Measurements from ENCODE around the gene SORD. TPM values are rescaled to one million over a fixed set of nuclear protein-coding genes. Genes with fewer than 3 reads are reported as not detected.
"Not testable (repeated sequence)": the region's sequence is repeated elsewhere in the genome, so short reads cannot be mapped to it uniquely, and the experiment has no call there.

The SORD gene
- total RNA-seq: 10 to 100 TPM; 26.9 to 42.7 (median 32.6) TPM

DNA sequence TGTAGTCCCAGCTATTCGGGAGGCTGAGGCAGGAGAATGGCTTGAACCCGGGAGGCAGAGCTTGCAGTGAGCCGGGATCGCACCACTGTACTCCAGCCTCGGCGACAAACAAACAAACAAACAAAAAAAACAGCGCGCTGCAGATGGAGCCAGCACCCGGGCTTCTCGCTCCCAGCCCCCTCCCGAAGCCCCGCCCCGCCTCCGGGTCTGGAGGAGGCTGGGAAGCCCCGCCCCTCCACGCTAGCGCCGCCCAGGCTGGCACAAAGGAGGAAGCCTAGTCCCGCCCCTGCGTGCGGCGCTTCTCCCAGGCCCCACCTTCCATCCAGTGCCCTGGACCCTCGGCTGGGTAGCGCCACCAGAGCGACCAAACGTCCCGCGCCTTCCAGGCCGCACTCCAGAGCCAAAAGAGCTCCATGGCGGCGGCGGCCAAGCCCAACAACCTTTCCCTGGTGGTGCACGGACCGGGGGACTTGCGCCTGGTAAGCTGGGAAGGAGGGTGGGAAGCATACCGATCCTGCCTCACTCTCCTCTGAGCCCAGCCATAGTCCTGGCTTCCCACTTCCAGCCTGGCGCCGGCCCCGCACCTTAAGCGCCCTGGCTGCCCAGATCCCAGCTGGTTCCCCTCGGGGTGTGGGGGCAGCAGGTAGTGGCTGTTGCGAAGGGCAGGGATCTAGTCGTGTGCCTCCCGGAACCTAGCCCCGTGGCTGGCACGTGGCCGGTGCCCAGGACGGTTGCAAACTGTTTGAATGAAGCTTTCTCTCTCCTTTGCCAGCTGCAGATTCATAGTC lies at the start of gene SORD:
SORD (plus strand) TSS at position 325 of the 788 bp plus-strand sequence; CDS start at position 414, 89 bp downstream.
- Mint-ChIP-seq H3K27me3 (ENCODE audit: low read depth) (peaks cover 22% of the 10 kb centered on the region), H3K36me3 (ENCODE audit: insufficient read depth) (no peaks in the 10 kb centered on the region), H3K4me1 (ENCODE audit: low read depth) (peaks cover 20% of the 10 kb centered on the region), H3K4me3 (peak within 1 kb of the TSS; percentile 85), H3K9me3 (no peaks in the 10 kb centered on the region)
- DNase-seq: peak; percentile 91
- ATAC-seq: peak; percentile 99

DNA sequence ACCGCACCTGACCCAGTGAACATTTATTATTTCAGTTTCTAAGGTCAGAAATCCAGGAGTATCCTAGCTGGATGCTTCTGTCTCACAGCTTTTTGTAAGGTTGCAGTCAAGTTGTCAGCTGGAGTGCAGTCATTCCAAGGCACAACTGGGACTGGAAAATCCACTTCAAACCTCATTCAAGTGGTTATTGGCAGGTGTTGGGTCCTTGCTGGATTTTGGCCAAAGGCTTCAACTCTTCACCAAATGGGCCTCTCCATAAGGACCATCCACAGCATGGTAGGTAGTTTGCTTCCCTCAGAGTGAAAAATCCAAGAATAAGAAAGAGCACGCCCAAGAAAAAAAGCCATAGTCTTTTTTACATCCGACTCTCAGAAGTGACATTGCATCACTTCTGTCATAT lies 46.8 kb upstream of the SORD start:
- not testable (repeated sequence) for DNase-seq; H3K4me3 Mint-ChIP-seq; H3K4me1 Mint-ChIP-seq (ENCODE audit: low read depth); ATAC-seq; H3K27me3 Mint-ChIP-seq (ENCODE audit: low read depth); H3K36me3 Mint-ChIP-seq (ENCODE audit: insufficient read depth); H3K9me3 Mint-ChIP-seq

DNA sequence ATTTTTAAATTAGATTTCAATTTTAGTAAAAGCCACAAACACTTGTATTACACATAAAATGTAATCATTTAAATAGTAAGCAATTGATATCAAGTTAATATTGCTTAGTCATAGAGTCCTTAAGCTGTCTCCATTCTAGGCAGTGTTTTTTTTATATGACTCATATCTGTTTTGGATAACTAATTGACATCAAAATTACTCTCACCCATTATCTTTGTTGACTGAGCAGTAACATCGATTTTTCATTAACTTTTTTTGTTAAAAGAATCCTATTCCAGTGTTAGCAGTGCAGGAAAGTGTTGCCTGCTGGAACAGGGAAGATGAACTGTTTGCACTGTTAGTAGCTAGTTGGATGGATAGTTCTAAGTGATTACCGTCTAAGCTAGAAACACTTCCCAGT lies 45.2 kb upstream of the SORD start:
- not testable (repeated sequence) for H3K9me3 Mint-ChIP-seq; H3K4me1 Mint-ChIP-seq (ENCODE audit: low read depth); DNase-seq; H3K27me3 Mint-ChIP-seq (ENCODE audit: low read depth); ATAC-seq; H3K4me3 Mint-ChIP-seq; H3K36me3 Mint-ChIP-seq (ENCODE audit: insufficient read depth)

DNA sequence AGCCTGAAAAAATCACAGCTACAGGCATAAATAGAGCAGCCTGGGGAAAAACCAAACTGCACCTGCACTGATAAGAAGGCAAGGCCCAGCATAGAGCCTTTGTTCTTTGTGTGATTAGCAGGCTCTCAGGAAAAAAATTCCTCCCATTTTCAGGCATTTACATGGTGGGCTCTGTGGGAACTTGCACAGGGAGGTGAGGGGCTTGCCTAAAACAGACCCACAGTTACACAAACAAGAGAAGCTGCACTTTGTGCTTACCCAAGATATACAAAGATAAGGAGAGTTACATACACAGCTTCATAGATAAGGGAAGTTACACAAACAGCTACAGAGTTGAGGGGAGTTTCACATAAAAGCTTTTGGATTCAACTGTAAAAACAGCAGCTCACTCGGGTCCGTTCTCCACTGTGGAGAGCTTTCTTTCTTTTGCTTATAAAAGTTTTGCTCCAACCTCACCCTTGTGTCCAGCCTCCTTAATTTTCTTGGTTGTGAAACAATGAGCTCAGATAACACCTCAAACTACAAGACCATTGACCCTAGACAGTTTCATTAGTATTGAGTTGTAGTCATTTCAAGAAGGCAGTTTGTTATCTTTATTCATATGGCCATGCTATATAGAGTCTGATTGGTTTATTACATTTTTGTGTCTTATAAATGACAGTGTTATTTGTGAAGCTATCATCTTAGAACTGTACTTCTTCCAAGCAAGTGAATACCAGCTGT lies 43.2 kb upstream of the SORD start:
- not testable (repeated sequence) for H3K9me3 Mint-ChIP-seq; H3K4me1 Mint-ChIP-seq (ENCODE audit: low read depth)

DNA sequence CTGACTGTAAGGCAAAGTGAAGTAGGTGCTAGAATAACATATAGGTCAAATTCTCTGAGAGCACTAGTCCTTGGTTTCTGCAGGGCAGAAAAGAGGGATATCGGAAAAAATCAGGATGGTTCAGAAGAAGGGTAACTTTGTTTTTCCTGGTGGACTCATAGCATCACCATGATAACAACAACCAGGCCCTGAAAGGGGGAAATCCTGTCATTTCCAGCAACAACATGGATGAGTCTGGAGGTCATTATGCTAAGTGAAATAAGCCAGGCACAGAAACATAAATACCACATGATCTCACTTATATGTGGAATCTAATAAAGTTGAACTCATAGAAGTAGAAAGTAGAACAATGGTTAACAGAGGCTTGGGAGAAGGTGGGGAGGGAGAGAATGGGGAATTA lies 38.9 kb upstream of the SORD start:
- not testable (repeated sequence) for H3K4me3 Mint-ChIP-seq; DNase-seq; H3K36me3 Mint-ChIP-seq (ENCODE audit: insufficient read depth); H3K27me3 Mint-ChIP-seq (ENCODE audit: low read depth); H3K9me3 Mint-ChIP-seq; H3K4me1 Mint-ChIP-seq (ENCODE audit: low read depth); ATAC-seq

More for the DNA sequence above, 43.2 kb upstream of the SORD start:
- not testable (repeated sequence) for H3K36me3 Mint-ChIP-seq (ENCODE audit: insufficient read depth); H3K4me3 Mint-ChIP-seq; H3K27me3 Mint-ChIP-seq (ENCODE audit: low read depth); DNase-seq; ATAC-seq

DNA sequence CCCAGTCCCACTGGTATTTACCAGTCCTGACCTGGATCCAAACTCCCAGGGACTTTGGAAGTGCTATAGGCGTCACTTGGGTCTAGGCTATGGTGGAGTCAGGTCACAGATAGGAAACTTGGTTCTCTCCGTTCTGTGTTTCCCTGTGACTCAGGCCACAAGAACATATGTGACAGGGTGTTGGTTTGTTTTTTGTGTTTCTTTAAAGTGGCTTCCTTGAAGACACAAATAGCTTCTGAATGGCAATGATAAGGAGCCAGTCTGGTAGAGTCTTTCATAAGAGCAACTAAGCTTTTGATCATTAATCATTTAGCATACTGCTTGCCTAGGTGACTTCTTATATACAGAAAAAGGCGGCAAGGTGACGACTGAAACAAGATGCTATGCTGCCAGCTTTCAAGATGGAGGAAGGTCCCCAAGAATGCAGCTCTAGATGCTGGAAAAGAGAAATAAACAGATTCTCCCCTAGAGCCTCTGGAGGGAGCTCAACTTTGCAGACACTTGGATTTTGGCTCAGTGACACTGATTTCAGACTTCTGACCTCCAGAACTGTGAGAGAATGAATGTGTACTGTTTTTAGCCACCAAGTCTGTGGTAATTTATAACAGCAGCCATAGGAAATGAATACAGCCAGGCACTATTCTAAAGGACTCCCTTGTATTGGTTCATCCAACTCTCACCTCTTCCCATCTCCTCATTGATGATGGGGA lies 36.5 kb upstream of the SORD start:
- DNase-seq; H3K9me3 Mint-ChIP-seq; H3K36me3 Mint-ChIP-seq (ENCODE audit: insufficient read depth); H3K4me1 Mint-ChIP-seq (ENCODE audit: low read depth); ATAC-seq; H3K4me3 Mint-ChIP-seq: not testable (repeated sequence)
- H3K27me3 Mint-ChIP-seq (ENCODE audit: low read depth): peaks cover 12% of the 10 kb centered on the region

DNA sequence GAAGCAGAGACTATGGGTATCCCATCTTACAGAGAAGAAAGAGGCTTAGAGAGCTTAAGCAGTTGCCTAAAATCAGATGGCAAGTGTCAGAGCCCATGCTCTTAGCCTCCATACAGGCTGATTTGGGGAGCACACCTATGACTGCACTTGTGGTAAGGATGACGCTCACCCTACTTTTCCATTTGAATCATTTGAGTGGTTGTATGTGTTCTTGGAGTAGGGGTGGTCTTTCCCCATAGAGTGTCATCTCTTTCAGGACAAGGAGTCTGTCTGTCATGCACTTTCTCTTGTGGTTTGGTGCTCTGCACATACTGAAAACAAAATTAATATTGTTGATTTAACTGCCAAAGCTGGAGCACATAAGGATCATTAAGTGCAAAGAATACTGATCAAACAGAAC lies 35.3 kb upstream of the SORD start:
- not testable (repeated sequence) for H3K4me1 Mint-ChIP-seq (ENCODE audit: low read depth); H3K36me3 Mint-ChIP-seq (ENCODE audit: insufficient read depth); DNase-seq; H3K9me3 Mint-ChIP-seq; H3K4me3 Mint-ChIP-seq
- peak; percentile 63 for ATAC-seq
- H3K27me3 Mint-ChIP-seq (ENCODE audit: low read depth): peaks cover 14% of the 10 kb centered on the region

DNA sequence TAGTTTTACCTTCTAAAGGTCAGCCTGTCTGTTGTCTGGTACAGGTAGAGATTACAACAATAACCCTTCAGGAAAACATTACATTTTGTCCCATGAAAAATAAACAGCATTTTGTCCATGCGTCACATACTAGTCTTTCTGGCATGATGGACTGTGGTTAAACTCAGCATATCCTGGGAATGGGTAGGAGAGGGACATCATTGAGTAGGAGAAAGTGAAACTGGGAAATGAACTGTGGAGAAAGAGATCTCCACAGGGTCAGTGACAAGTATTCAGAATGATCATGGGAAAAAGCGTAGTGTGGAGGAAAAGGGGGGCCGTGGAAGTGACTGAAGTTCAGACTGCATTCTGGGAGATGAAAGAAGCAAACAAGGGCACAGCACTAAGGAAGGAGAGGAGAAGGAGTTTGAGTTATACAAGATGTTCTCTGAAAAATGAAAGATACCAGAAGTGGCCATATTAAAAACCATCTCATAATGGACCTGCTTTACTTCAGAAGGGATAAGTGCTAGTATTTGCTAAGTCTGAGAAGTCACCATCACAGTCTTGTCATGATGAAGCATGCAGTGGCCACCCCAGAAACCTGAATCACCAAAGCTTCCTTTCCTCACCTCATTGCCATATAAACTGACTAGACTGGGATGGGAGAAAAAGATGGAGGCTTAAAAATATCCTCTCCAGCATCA lies 34.7 kb upstream of the SORD start:
- DNase-seq; H3K4me3 Mint-ChIP-seq; H3K9me3 Mint-ChIP-seq; H3K36me3 Mint-ChIP-seq (ENCODE audit: insufficient read depth); H3K4me1 Mint-ChIP-seq (ENCODE audit: low read depth); ATAC-seq: not testable (repeated sequence)
- H3K27me3 Mint-ChIP-seq (ENCODE audit: low read depth): peaks cover 15% of the 10 kb centered on the region

DNA sequence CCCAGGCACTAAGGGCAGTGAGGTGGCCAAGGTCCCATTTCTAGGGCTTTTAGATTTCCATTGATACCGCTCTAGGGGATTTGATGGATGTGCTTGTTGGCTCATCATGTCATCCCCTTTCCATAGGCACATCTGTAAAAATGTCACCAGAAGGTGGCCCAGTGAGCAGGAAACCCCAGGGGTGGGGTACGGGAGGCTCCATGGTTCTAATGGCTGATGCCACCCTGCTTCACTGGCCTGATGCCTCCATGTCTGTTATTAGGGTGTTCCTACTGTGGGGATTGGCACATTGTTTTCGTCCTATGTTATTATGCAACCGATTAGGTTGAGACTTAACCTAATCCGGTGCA lies 34.1 kb upstream of the SORD start:
- not testable (repeated sequence) for H3K9me3 Mint-ChIP-seq, DNase-seq

DNA sequence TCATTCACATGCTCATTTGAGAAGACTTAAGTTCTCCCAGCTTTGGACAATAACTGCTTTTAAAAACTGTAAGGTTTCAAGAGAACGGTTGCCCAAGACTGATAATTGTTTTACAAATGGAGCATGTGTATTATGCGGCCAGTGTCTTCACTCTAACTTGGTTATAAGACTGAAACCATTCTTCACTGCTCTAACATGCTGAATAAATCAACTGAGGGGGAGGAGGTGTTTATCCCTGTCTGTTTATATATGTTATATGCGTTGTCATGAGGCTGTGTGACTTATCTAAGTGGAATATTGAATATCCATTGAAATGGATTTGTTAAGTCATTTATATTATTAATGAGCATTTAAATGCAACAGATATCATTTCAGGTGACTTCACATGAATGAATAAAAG lies 25.4 kb upstream of the SORD start:
- H3K4me1 Mint-ChIP-seq (ENCODE audit: low read depth); H3K9me3 Mint-ChIP-seq; H3K36me3 Mint-ChIP-seq (ENCODE audit: insufficient read depth); DNase-seq; ATAC-seq; H3K4me3 Mint-ChIP-seq: not testable (repeated sequence)
- H3K27me3 Mint-ChIP-seq (ENCODE audit: low read depth): peaks cover 18% of the 10 kb centered on the region

More for the DNA sequence above, 34.1 kb upstream of the SORD start:
- H3K36me3 Mint-ChIP-seq (ENCODE audit: insufficient read depth); ATAC-seq; H3K4me3 Mint-ChIP-seq; H3K4me1 Mint-ChIP-seq (ENCODE audit: low read depth): not testable (repeated sequence)
- peaks cover 17% of the 10 kb centered on the region for H3K27me3 Mint-ChIP-seq (ENCODE audit: low read depth)

DNA sequence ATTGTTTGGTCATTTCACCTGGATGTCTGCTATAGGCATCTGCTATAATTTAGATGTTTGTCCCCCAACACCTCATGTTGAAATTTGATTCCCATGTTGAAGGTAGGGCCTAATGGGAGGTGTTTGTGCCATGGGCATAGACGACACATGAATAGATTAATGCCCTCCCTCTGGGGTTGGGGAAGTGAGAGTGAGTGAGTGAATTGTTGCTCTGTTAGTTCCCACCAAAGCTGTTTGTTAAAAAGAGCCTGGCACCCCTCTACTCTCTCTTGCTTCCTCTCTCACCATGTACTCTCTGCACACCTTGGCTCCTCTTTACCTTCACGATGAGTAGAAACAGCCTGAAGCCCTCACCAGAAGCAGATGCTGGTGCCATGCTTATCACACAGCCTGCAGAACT lies 23.9 kb upstream of the SORD start:
- DNase-seq (no peak), ATAC-seq (no peak)
- Mint-ChIP-seq H3K36me3 (ENCODE audit: insufficient read depth) (no peaks in the 10 kb centered on the region), H3K4me3 (no peak overlapping the region), H3K4me1 (ENCODE audit: low read depth) (no peaks in the 10 kb centered on the region), H3K27me3 (ENCODE audit: low read depth) (peaks cover 12% of the 10 kb centered on the region), H3K9me3 (no peaks in the 10 kb centered on the region)

DNA sequence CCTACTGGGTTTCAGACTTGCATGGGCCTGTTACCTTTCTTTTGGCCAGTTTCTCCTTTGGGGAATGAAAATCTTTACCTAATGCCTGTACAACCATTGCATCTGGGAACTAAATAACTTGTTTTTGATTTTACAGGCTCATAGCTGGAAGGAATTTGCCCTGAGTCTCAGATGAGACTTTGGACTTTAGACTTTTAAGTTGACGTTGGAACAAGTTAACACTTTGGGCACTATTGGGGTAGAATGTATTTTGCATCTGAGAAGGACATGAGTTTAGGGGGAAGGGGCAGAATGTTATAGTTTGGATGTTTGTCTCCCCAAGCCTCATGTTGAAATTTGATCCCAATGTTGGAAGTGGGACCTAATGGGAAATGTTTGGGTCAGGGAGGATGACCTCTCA lies 21.8 kb upstream of the SORD start:
- not testable (repeated sequence) for DNase-seq; ATAC-seq; H3K36me3 Mint-ChIP-seq (ENCODE audit: insufficient read depth); H3K9me3 Mint-ChIP-seq; H3K4me3 Mint-ChIP-seq; H3K4me1 Mint-ChIP-seq (ENCODE audit: low read depth); H3K27me3 Mint-ChIP-seq (ENCODE audit: low read depth)

DNA sequence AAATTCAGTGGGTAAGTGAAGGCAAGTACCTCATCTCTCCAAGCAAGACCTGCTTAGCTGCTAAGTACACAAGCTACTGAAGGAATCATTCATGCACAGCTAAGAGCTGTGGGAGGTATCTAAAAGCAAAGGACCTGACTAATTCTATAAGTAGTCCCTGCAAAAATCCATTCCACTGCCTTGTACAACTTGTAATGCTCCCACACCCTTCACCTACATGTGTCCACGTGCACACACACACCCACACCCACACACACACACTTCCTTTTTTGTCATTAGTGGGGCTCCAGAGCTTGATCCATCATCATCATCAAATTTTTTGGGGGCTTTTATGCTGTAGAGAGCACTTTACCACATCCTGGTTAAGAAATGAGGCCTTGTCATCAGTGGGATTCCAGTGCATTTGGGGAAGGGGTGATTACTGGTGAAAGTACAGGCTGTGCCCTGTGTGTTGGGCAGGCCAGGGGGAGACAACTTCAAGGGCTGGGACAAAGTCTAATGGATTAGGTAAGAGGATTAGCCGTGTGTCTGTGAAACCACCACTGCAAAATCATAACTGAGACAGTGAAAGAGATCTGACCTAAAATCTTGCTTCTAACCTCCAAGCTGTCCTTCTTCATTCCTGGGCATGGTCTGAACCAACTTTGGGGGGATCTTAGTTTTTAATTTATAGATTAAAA lies 19.1 kb upstream of the SORD start:
- H3K27me3 Mint-ChIP-seq (ENCODE audit: low read depth); ATAC-seq; H3K4me1 Mint-ChIP-seq (ENCODE audit: low read depth); H3K4me3 Mint-ChIP-seq; DNase-seq; H3K36me3 Mint-ChIP-seq (ENCODE audit: insufficient read depth): not testable (repeated sequence)
- H3K9me3 Mint-ChIP-seq: peaks cover 15% of the 10 kb centered on the region
